NCI-H460 (cell line): ENCODE measurements around the gene CAPN6. TPM values are rescaled to one million over a fixed set of nuclear protein-coding genes. Genes with fewer than 3 reads are reported as not detected.

Experiments used
- DNase-seq: peaks from one replicate; pipeline ENCODE4 v3.0.0-alpha.2; 2016; ENCODE audit warnings: low read depth; ENCODE audit errors: extremely low read depth
- polyA plus RNA-seq: library from polyadenylated mRNA; depleted of rRNA; stranded (reverse); fragments of >200 nt; gene quantifications from 2 replicates; pipeline ENCODE4 v1.2.3, GENCODE V29; 2014; cell fraction: nucleus; rRNA removed
- total RNA-seq: library from RNA; depleted of rRNA; stranded (reverse); fragments of >200 nt; shearing (Covaris generic); gene quantifications from 2 replicates; pipeline ENCODE4 v1.2.3, GENCODE V29; 2014; rRNA removed

CAPN6 gene
- total RNA-seq, result 0.02 TPM in 1 of 2 replicates, not detected in the other
- polyA plus RNA-seq, result not detected in 2 replicates

GRCh38 chrX:111270339-111270738 is at the start of gene CAPN6:
CAPN6 (minus strand) TSS chrX:111270483; CDS start chrX:111263936, 6,547 bp downstream.
- DNase-seq, result peak; percentile 1

GRCh38 chrX:111319451-111319850 is 49.2 kb upstream of the CAPN6 start:
- DNase-seq, result no peak

GRCh38 chrX:111318901-111319300 is 48.6 kb upstream of the CAPN6 start:
- no peak for DNase-seq

- DNase-seq, result no peak
Measured at GRCh38 chrX:111309083-111309482, 38.8 kb upstream of the CAPN6 start.

- no peak for DNase-seq
Measured at GRCh38 chrX:111308039-111308438, 37.8 kb upstream of the CAPN6 start.

GRCh38 chrX:111302284-111302683 is 32.0 kb upstream of the CAPN6 start:
- no peak for DNase-seq

- no peak for DNase-seq
Measured at GRCh38 chrX:111288841-111289240, 18.6 kb upstream of the CAPN6 start.

- DNase-seq, result no peak
Measured at GRCh38 chrX:111284631-111285293, 14.5 kb upstream of the CAPN6 start.

- DNase-seq, result no peak
Measured at GRCh38 chrX:111283446-111283845, 13.2 kb upstream of the CAPN6 start.

- DNase-seq, result no peak
Measured at GRCh38 chrX:111282991-111283390, 12.7 kb upstream of the CAPN6 start.

GRCh38 chrX:111282139-111282538 is 11.9 kb upstream of the CAPN6 start:
- DNase-seq, result no peak

GRCh38 chrX:111268506-111268905 is 1.8 kb downstream of the CAPN6 start:
- no peak for DNase-seq

GRCh38 chrX:111265486-111265885 is 4.8 kb downstream of the CAPN6 start:
- no peak for DNase-seq

- DNase-seq, result no peak
Measured at GRCh38 chrX:111264385-111264784, 5.9 kb downstream of the CAPN6 start.

GRCh38 chrX:111262086-111262485 is 8.2 kb downstream of the CAPN6 start:
- DNase-seq, result no peak

- no peak for DNase-seq
Measured at GRCh38 chrX:111260451-111260850, 9.8 kb downstream of the CAPN6 start.

GRCh38 chrX:111259559-111259958 is 10.7 kb downstream of the CAPN6 start:
- no peak for DNase-seq

- DNase-seq, result no peak
Measured at GRCh38 chrX:111257733-111258132, 12.6 kb downstream of the CAPN6 start.

GRCh38 chrX:111254896-111255693 is 15.2 kb downstream of the CAPN6 start:
- DNase-seq, result peak; percentile 2

- DNase-seq, result peak; percentile 20
Measured at GRCh38 chrX:111244235-111244750, 26.0 kb downstream of the CAPN6 start.

- no peak for DNase-seq
Measured at GRCh38 chrX:111216293-111216801, 53.9 kb downstream of the CAPN6 start.
